CD4-positive, alpha-beta T cell treated with Interleukin-17A for 4 hours (primary cell): Measurements from ENCODE around the gene IFRD2.
"Not testable (repeated sequence)": the region's sequence is repeated elsewhere in the genome, so short reads cannot be mapped to it uniquely, and the experiment has no call there.

Source experiments
- DNase-seq: peaks from one replicate; pipeline ENCODE4 v3.0.0-alpha.2; 2020; ENCODE audit warnings: mixed read lengths

Gene IFRD2

DNA sequence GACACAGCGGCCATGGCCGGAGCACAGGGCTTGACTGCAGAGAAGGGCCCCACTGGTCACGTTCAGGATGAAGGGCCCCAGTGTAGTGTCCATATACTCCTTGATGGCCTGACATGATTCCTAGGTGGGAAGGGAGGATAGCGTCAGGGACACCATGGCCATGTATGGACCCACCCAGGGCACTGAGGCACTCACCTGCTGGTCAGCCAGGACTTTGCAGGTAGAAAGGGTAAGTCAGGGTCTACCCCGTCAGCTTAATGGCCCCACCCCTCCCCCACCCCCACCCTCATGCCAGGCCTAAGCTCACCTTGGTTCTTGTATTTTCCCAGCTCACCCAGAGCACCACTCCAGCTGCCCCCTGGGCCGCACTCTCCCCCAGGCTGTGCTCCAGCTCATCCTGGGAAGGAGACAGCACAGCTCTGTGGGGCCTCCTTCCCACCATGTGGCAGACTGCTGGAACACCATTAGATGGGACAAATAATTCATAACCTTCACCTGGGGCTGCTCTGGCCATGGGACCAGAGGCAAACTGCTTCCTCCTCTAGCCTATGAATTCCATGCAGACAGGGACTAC is 8.5 kb upstream of the IFRD2 start:
- DNase-seq = no peak

DNA sequence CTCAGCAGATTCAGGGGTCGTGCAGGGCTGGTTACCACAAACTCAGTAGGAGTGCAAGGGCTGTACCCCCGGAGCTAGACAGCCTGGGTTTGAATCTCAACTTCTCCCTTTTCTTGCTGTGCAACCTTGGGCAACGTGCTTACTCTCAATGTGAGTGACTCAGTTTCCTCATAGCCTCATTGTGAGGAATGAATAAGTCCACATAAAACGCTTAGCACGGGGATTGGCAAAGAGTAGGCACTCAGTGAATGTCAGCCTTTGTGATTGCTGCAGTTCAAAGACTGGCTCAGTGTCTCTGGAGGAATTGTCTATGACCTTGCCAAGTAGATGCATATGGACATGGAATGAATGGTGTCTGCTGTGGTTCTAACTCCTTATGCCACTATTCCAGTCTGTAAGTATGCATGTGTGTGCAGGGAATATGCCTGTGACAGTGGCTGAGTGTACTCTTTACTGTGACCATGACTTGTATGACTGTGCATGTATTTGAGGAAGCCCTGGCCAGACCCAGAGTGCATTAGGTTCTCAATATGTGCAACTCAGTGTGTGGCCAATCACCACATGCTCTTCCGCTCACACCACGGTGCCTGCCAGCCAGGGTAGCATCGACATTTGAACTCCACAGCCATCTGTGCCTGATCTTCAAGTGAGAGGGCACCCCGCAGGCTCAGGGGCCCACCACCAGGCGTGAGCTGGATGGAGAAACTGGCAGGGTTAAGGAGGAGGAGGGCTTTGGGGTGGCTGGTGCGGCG is 7.9 kb upstream of the IFRD2 start:
- no peak for DNase-seq

DNA sequence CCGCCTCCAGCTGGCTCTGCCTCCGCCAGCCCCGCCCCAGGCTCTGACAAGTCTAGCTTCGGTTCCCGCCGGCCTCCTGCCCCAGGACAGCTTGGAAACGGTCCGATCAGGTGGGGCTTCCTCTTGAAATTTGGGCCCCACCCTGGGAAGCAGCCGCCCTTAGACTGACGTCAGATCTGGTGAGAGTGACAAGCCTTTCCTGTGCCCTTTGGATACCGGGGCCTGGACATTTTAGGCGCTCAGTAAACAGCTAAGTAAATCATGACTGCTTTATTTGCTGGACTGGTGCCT is 7.4 kb upstream of the IFRD2 start:
- DNase-seq = no peak

DNA sequence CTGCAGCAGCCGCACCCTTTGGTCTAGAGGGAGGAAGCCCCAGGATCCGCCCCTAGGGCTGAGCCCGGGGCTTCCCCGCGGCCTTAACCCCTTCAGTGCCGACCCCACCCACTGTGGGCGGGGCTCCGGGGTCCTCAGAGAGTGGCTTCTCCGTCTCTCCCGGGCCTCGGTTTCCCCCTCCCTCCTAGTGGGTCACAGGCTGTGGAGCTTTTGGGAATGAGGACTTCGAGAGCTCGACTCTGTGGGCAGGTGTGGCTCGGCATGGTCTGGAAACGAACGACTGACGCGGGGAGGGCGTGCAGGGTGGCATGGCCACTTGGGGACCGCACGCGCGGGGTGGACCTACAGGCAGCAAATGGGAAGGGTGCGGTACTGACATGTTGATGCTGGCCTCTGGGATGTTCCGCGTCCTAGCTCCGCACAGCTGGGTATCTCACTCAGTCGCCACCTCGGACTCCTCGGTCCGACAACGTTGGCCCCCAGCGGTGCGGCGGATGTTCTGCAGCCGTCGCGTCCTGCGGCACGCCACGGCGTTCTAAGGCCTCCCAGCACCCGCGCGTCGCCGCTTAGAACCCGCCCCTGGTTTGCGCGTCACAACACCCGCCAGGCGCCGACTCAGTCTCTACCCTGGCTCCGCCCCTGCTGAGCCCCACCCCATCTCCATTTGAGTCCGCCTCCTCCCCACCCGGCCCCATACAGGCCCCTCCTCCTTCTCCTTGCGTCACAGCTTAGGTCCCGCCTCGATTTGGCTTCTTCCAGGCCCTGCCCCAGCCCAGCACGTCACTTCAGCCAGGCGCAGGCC is 6.8 kb upstream of the IFRD2 start, which contains the start of the genes HYAL3 and NAA80:
Gene HYAL3, minus strand, starts transcription at position 570 of the 802 bp plus-strand sequence. CDS start 3,803 bp downstream, outside the sequence.
Gene NAA80, minus strand, starts transcription at position 570 of the 802 bp plus-strand sequence. CDS start 1,942 bp downstream, outside the sequence.
- peak; percentile 100 for DNase-seq

DNA sequence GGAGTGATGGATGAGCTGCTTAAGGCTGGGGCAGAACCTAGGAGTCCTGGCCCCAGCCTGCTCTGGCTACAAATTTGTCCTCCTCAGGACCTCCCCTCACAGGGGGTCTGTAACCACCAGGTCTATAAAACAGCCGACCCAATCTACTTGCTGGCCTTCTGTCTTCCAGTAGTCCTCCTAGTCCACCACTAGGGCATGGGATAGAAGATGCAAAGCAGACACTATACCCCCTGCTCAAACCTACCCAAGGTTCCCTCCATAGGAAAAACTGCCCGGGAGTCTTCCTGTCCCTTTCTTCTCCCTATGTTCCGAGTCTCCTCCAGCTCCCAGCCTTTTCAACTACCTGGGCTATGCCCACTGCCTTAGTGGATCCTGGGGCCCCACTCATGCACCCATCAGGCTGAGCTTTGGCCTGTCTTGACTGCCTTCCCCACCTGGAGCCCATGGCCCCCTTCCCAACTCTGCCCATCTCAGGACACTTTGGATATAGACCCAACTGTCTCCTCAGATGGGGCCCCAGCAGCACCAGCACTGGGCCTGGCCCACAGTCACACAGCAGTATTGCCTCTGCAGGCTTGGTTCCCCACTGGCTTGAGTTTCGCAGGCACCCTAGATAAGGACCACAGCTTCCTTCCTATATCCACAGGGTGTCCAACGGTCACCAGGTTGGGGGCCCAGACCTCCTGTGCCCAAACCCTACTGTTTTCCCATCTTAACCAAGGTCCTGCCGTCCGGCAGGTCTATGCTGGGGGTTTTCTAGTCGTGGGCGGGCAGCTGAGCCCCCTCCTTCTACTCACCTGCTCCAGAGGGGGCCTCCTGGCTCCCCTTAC is 5.9 kb upstream of the IFRD2 start:
- peak; percentile 26 for DNase-seq

DNA sequence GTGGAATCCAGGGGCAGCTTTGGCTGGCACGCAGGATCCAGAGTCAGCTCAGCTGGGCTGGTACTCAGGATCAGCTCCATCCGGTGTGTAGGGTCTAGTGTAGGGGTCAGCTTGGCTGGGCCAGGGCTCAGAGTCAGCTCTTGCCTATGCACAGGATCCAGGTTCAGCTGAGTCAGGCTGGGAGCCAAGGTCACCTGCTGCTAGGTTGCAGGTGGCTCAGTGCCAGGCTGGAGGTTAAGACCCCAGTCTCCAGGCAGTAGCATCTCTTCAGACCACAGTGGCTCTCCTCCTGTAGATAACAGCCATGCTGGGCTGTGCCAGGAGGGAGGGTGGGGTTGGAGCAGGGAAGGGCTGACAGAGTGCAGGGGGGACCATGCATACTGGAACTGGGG is 5.2 kb upstream of the IFRD2 start:
- no peak for DNase-seq

DNA sequence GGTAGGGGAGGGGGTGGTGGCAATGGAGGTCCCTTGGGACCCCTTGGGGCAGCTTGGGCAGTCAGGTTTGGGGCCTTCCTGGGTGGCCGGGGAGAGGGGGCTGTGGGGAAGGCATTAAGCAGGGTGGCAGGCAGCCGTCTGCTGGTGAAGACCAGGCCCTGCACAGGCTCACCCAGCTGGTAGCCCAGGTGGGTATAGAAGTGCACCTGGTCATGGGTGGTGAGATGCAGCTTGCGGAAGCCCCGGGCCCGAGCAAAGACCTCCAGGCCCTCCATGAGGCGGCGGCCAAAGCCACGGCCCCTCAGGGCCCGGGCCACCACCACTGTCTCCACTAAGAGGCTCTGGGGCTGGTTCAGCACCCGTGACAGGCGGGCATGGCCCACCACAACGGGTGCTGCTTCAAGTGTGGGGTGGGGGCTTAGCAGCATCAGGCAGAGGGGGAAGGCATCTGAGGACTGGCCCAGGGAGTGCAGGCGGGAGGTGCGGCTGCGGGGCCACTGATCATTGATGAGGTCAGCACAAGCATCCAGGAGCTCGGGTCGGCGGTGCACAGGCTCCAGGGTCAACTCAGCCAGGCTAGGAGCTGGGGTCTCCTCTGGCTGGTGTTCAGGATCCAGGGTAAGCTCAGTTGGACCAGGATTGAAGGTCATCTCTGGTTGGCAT is 4.6 kb upstream of the IFRD2 start:
- no peak for DNase-seq

DNA sequence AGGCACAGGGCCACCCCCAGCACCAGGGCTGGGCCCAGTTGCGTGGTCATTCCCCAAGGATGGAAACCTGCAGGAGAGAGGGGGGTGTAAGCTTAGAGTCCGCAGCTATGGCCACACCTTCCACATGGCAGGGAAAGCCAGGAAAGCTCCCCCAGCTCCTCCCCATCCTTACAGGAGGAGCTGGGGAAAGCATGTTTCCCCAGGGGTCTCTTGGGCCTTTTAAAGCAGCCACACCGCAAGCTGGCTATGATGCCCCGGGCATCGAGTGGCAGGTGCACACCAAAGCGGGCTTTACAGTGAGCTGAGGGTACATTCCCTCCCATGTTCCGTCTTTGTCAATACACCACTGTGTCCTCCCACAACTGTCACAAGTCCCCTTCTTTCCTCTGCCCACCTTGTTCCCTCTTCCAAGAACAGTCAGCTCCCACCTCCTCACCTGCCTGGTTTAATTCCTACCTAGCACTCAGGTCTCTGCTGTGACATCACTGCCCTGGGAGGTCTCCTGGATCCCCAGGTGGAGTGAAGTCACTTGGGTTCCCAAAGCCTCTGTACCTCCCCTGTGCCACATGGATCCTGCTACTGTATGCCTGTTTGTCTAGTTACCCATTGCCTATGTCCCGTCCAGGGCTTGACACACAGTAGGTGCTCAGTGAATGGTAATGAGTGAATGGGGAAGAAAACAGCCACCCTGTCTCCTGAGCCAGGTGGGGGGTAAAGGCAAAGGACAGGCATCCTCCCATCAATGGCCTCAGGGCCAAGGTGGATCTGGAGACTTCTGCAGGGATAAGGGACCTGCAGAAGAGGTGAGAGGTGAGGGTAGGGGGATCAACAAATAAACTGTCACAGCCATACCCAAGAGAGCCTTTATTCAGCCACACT is 3.6 kb upstream of the IFRD2 start:
- no peak for DNase-seq

DNA sequence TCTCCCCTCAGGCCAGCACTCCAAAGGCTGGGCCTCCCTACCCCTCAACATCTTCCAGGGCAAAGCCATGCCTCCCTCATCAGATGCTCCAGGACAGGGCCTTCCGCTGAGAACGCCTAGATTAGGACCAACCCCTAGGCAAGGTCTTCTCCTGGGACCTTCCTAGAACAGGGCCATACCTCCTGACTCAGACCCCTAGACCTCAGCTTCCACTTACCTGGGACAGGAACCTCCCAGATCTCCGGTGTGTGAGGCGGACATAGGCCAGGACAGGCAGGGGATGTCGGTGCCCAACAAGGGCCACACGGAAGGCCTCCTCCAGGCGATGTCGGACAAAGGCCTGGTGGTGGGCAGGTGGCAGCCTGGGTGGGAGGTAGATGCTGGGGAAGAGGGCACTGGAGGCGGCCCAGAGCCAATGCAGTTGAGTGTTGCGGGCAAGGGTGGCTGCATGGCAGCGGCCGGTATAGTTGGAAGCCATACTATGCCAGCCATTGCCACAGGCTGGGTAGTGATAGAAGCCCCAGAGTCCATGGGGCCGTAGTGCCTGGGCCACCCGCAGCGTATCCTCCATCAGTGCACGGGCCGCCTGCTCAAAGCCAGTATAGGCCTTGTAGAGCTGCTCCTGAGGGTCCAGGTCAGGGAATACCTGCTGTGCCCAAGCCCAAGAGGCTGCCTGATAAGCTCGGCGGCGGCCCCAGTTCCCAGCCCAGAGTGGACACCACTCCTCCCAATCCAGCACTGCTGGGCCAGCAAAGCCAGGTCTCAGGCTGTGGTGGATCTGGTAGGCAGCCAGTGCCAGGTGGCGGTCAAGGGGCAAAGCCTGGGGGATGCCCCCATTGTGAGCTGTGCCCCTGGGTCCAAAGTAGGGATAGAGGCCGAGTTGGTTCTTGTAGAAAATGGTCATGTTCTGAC is 2.5 kb upstream of the IFRD2 start:
- DNase-seq = no peak

DNA sequence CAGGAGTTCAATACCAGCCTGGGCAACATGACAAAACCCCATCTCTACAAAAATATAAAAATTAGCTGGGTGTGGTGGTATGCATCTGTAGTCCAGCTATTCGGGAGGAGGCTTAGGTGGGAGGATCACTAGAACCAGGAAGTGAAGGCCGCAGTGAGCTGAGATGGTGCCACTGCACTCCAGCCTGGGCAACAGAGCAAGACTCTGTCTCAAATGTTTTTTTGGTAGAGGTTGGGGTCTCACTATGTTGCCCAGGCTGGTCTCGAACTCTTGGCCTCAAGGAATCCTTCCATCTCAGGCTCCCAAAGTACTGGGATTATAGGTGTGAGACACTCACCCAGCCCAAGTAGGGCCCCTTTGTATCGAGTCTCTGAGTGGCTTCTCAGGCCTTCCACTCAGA is 1.9 kb upstream of the IFRD2 start:
- no peak for DNase-seq

DNA sequence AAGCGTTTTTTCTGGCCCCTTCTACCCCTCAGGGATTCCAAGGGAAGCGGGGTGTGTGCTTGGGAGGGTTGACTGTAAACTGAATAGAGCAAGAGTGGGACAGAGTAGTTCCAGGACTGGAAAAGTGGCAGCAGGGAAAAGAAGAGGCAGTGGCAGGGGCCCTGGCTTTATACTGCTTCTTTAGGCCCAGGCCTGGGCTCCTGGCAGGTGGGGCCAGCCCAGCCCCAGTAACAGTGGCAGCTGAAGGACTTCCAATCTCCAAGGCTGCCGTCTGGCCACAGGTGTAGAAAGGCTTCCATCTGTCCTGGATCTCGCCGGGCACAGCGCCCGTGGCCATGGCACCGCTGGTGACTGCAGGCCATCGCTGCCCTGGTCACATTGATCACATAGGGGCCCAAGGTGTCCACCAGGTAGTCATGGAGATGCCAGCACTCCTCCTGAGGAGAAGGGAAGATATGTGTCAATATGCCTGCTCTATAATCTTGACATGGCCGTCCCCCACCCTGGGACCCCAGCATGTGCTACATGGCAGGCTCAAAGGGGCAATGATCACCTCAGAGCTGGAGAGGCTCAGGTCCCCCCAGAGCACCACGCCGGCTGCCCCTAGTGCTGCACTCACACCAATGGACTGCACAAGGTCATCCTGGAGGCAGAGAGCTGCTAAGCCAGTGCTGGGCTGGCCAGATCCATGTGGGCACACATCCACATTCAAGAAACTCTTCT is 1.0 kb upstream of the IFRD2 start:
- DNase-seq = no peak

DNA sequence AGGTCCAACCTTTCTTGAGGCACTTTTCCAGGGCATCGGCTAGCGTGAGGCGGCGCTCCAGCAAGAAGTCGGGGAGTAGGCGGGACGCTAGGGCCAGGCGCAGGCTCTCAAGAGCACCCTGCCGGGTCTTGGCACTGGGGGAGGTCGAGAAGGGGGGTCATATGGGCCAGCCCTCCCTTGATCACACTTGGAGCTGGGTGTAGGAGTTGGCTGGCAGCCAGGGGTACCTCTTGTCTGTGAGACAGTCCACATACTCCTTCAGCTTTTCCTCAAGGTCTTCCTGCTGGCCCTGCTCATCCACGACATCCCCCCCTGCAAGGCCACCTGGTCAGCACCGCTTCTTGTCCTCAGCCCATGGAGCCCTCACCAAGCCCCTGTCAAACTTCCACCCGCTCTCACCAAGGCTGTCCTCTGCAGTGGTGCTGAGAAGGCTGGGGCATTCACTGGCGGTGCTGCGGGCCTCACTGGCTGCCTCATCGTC is 2.0 kb downstream of the IFRD2 start:
- DNase-seq = no peak

DNA sequence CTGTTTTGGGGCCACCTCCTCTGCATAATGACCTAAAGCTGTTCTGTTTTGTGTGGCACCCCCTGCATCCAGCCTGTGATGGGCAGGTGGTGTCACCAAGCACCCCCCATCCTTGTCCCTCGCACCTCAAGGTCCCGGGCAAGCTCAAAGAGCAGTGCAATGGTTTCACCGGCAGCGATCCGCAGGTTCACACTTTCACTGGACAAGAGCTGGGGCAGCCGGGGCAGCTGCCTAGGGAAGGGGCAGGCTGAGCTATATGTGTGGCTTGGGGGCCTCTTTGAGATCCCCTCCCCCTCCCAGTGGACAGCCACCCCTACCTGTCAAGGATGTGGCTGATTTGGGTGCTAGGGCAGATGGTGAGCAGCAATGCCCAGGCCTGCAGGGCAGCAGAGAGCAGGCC is 3.1 kb downstream of the IFRD2 start:
- no peak for DNase-seq

DNA sequence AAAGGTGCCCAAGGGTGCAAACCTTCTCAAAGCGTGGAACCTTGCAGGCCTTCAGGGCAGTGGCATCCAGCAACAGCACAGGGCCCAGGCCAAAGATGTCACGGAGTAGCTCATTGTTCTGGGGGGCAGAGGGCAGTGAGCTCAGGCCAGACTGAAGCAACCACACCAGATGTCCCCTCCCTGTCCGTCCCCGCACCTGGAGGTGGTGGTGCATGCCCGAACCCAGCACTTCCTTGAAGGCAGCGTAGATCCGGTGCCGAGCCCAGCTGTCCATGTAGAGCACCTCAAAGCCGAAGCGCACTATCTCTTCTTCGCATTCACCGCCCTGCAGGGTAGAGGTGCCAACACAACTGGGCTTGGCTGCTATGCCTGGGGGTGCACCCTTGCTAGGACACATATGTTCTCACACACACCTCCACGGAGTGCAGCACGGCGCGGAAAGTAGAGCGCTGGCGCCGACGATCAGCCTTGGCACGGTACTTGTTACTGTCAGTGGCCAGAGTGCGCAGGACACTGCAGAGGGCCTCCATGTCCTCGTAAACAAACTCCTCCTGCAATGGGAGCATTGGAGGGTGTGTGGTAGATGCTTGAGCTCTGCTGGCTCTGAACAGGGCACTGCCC is 3.7 kb downstream of the IFRD2 start:
- no peak for DNase-seq

DNA sequence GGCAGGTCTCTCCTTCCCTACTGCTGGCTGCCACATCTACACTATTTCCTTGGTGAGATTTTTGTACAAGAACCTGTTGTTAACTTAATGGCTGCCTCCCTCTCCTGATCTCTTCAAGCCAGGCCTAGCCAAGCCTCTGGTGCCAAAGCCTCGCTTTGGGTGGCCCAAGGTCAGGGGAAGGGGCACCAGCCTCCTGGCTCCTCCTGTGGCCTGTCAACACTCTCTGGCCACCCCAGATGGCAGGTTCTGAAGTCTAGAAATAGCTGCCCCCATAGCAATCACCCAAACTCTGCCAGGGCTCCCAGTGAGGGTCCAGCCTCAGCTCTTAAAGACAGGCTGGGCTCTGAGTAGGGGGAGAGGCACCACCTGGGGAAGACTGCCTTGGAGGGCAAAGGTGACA is 5.0 kb downstream of the IFRD2 start:
- no peak for DNase-seq

DNA sequence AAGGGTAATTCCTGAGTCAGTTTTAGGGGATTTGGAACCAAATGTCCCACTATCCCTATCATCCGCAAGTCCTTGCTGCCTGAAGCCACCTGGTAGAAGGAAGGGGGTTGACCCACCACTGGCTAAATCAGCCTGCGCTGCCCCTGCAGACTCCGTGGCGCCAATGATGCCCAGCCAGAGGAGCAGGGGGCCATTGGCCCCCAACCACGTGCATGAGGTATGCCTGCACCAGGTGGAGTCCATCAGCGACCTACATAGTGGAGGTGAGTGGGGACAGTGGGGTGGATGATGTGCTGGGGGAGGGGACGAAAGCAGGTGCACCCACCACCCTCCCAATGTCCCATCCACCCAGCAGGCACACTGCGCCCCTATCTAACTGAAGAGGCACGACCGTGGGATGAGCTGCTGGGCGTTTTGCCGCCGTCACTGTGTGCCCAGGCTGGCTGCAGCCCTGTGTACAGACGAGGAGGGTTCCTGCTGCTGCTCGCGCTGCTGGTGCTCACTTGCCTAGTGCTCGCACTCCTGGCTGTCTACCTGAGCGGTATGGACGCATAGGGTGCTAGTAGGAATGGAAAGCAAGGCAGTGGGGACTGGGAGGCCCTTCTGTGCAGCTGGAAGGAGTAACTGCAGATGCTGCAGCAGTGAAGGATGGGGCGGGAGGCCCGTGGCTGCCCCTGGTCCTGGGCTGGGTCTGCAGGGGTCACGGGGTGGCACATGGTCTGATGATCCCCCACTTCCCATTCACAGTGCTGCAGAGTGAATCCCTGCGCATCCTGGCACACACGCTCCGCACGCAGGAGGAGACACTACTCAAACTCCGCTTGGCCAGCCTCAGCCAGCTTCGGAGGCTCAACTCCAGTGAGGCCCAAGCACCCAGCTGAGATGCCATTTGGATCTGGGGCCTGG is 5.7 kb downstream of the IFRD2 start:
- no peak for DNase-seq

DNA sequence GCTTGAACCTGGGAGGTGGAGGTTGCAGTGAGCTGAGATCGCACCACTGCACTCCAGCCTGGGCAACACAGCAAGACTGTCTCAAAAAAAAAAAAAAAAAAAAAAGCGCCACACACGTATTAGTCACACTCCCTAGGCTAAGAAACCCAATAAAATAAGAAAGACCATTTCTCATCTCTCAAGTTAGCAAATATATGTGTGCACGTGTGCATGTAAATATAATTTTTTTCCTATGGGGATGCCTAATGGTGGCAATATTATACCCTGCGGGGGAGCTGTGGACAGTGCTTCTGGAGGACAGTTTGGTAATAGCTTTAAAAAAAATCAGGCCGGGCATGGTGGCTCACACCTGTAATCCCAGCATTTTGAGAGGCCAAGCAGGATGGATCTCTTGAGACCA is 8.1 kb downstream of the IFRD2 start:
- not testable (repeated sequence) for DNase-seq
